K562 (cell line): ENCODE data around the gene MRPL55. TPM values are rescaled to one million over a fixed set of nuclear protein-coding genes. Genes with fewer than 3 reads are reported as not detected.

ENCODE experiments used
- CHCHD3 ChIP-seq: fragments of 250-450 bp; sonication (Bioruptor Pico); IDR thresholded peaks from 2 replicates; pipeline ENCODE4 v2.1.2; 2022; ENCODE audit warnings: mild to moderate bottlenecking
- DMBX1 ChIP-seq: fragments of 250-450 bp; sonication (Bioruptor Pico); IDR thresholded peaks from 2 replicates; pipeline ENCODE4 v1.8.0; 2022; ENCODE audit warnings: inconsistent platforms, mild to moderate bottlenecking, moderate library complexity, borderline replicate concordance
- HIVEP1 ChIP-seq: fragments of 250-450 bp; sonication (Bioruptor Pico); IDR thresholded peaks from 2 replicates; pipeline ENCODE4 v1.4.0; 2020; ENCODE audit warnings: mild to moderate bottlenecking
- KDM1A ChIP-seq, 2 experiments: fragments of 450-650 bp; IDR thresholded peaks; 2 replicates each; pipeline ENCODE4 v1.6.1; 2016; ENCODE audit warnings: mild to moderate bottlenecking in 2 of 2
- KLF6 ChIP-seq: fragments of 250-450 bp; sonication (Bioruptor Pico); IDR thresholded peaks from 2 replicates; pipeline ENCODE4 v1.4.0; 2020; ENCODE audit warnings: mild to moderate bottlenecking, moderate library complexity, borderline replicate concordance
- LCOR ChIP-seq: sonication (generic); formaldehyde crosslinking; IDR thresholded peaks from 2 replicates; pipeline ENCODE4 v1.8.0; 2022; ENCODE audit warnings: mild to moderate bottlenecking, missing genetic modification reagents
- POLR2AphosphoS2 ChIP-seq: IDR thresholded peaks from 2 replicates; pipeline ENCODE4 v1.6.1; 2012; ENCODE audit warnings: low read length, improper control_type of control experiment
- POLR3A ChIP-seq: IDR thresholded peaks from 2 replicates; pipeline ENCODE4 v1.6.1; 2011; ENCODE audit warnings: borderline replicate concordance, mild to moderate bottlenecking, moderate library complexity; ENCODE audit not compliant: insufficient read length, insufficient read depth; ENCODE audit errors: extremely low read depth
- SIRT6 ChIP-seq: IDR thresholded peaks from one replicate; pipeline ENCODE4 v1.6.1; 2012; ENCODE audit warnings: low read depth, mild to moderate bottlenecking, control low read depth, inconsistent platforms, low read length, moderate library complexity
- SIX5 ChIP-seq, 2 experiments: IDR thresholded peaks; 2 replicates each; pipeline ENCODE4 v1.6.1; 2011; ENCODE audit warnings: low read length in 2 of 2, borderline replicate concordance in 1 of 2, low read depth in 1 of 2, mild to moderate bottlenecking in 1 of 2, moderate library complexity in 1 of 2; ENCODE audit not compliant: insufficient read depth in 1 of 2
- SMAD4 ChIP-seq: fragments of 250-450 bp; sonication (Bioruptor Pico); conservative IDR thresholded peaks from 2 replicates; pipeline ENCODE4 v1.8.0; 2021; ENCODE audit warnings: inconsistent platforms, mild to moderate bottlenecking, moderate library complexity
- SMARCC2 ChIP-seq: fragments of 450-650 bp; IDR thresholded peaks from 2 replicates; pipeline ENCODE4 v1.6.1; 2017; ENCODE audit warnings: antibody characterized with exemption, moderate library complexity, mild to moderate bottlenecking, low read depth
- SMARCE1 ChIP-seq: fragments of 450-650 bp; IDR thresholded peaks from 2 replicates; pipeline ENCODE4 v1.7.1; 2016; ENCODE audit warnings: mild to moderate bottlenecking
- STAT5A ChIP-seq: IDR thresholded peaks from 2 replicates; pipeline ENCODE4 v1.6.1; 2012; ENCODE audit warnings: low read length, inconsistent platforms, borderline replicate concordance
- TCFL5 ChIP-seq: fragments of 250-450 bp; sonication (Bioruptor Pico); conservative IDR thresholded peaks from 2 replicates; pipeline ENCODE4 v1.6.1; 2021; ENCODE audit warnings: mild to moderate bottlenecking, moderate library complexity, matching md5 sums
- TSC22D4 ChIP-seq: fragments of 450-650 bp; IDR thresholded peaks from 2 replicates; pipeline ENCODE4 v1.6.1; 2016; ENCODE audit warnings: missing genetic modification characterization, missing biosample characterization, control low read depth
- USF1 ChIP-seq: sonication (generic); formaldehyde crosslinking; IDR thresholded peaks from 2 replicates; pipeline ENCODE4 v1.9.0; 2022; ENCODE audit warnings: mild to moderate bottlenecking, missing genetic modification reagents
- ZEB2 ChIP-seq: fragments of 450-650 bp; IDR thresholded peaks from 2 replicates; pipeline ENCODE4 v1.6.1; 2016
- ZNF263 ChIP-seq: sonication (generic); formaldehyde crosslinking; IDR thresholded peaks from 2 replicates; pipeline ENCODE4 v1.8.0; 2022; ENCODE audit warnings: mild to moderate bottlenecking, missing genetic modification reagents, borderline replicate concordance
- ZNF282 ChIP-seq: sonication (generic); formaldehyde crosslinking; IDR thresholded peaks from 2 replicates; pipeline ENCODE4 v1.8.1; 2023; ENCODE audit warnings: missing genetic modification reagents
- polyA plus RNA-seq, 8 experiments: library from polyadenylated mRNA; depleted of rRNA in 4 of 8; stranded (reverse) in 5 of 8; unstranded in 3 of 8; fragments of >200 nt; fragmentation: Nextera tagmentation in 2 of 8; fragmentation: Illumina TruSeq in 1 of 8; extraction: Ambion mirVana in 2 of 8; extraction: Trizol in 1 of 8; gene quantifications; 2 replicates each; pipeline versions ENCODE4 v1.2.1 to v1.2.3, GENCODE V29; 2011 to 2014; ENCODE audit warnings: inconsistent platforms in 1 of 8, missing spikeins in 1 of 8
- total RNA-seq, 7 experiments: library from RNA; depleted of rRNA in 6 of 7; stranded (reverse); fragments of >200 nt in 6 of 7; fragmentation: Illumina TruSeq in 2 of 7; extraction: Trizol in 2 of 7; gene quantifications; 2 replicates each; pipeline versions ENCODE4 v1.2.1 to v1.2.3, GENCODE V29; 2011 to 2021; ENCODE audit warnings: low replicate concordance in 1 of 7
- TF ChIP-seq, protein P1 (sequence below): fragments of 200-800 bp; sonication (Bioruptor generic); IDR thresholded peaks from 2 replicates; pipeline ENCODE4 v1.6.1; 2017; ENCODE audit warnings: missing genetic modification characterization, missing compliant biosample characterization
- TF ChIP-seq, protein P2 (sequence below), 2 experiments: fragments of 450-650 bp; conservative IDR thresholded peaks; 2 replicates each; pipeline ENCODE4 v1.6.1; 2017; ENCODE audit warnings: mild to moderate bottlenecking in 2 of 2, moderate library complexity in 2 of 2
- TF ChIP-seq, protein P3 (sequence below), 2 experiments: fragments of 250-450 bp in 1 of 2; fragments of 450-650 bp in 1 of 2; sonication (Bioruptor Pico) in 1 of 2; IDR thresholded peaks; 2 replicates each; pipeline versions ENCODE4 v1.6.1 to v1.8.0; 2016 to 2021; ENCODE audit warnings: mild to moderate bottlenecking in 2 of 2, moderate library complexity in 2 of 2, missing compliant biosample characterization in 1 of 2, missing genetic modification characterization in 1 of 2

Gene MRPL55
- total and polyA plus RNA-seq, 9 of the 15 experiments (the other 6 are each of a cell fraction or from before 2014, with no cell fraction given), result 34.9 to 228 (median 81.0) TPM

- TF ChIP-seq, protein P1, sequence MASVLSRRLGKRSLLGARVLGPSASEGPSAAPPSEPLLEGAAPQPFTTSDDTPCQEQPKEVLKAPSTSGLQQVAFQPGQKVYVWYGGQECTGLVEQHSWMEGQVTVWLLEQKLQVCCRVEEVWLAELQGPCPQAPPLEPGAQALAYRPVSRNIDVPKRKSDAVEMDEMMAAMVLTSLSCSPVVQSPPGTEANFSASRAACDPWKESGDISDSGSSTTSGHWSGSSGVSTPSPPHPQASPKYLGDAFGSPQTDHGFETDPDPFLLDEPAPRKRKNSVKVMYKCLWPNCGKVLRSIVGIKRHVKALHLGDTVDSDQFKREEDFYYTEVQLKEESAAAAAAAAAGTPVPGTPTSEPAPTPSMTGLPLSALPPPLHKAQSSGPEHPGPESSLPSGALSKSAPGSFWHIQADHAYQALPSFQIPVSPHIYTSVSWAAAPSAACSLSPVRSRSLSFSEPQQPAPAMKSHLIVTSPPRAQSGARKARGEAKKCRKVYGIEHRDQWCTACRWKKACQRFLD, result no peak
- no peak for TF ChIP-seq HIVEP1 (CRISPR knock-in tag)
- TF ChIP-seq SIRT6, result no peak
- TF ChIP-seq TSC22D4, result no peak
- TF ChIP-seq ZEB2, result no peak
- TF ChIP-seq KLF6 (CRISPR knock-in tag), result no peak
- no peak for TF ChIP-seq SMARCC2
- TF ChIP-seq ZNF263 (CRISPR knock-in tag), result no peak
- no peak for TF ChIP-seq POLR2AphosphoS2
- TF ChIP-seq CHCHD3 (CRISPR knock-in tag), result no peak
- TF ChIP-seq TCFL5, result no peak
- no peak for TF ChIP-seq SIX5 (IDR thresholded peaks at IDR 0.05; ENCODE audit: borderline replicate concordance in 1 of 2, insufficient read depth in 1 of 2, low read depth in 1 of 2, low read length in 2 of 2)
- no peak for TF ChIP-seq ZNF282 (CRISPR knock-in tag)
- TF ChIP-seq DMBX1 (CRISPR knock-in tag), result no peak
- TF ChIP-seq KDM1A (IDR thresholded peaks at IDR 0.05), result peak in 1 of 2 experiments; percentile 73; a peak in 1 of 4 replicates
- TF ChIP-seq USF1 (CRISPR knock-in tag), result no peak
- TF ChIP-seq STAT5A, result no peak
- no peak for TF ChIP-seq SMARCE1
- TF ChIP-seq POLR3A, result no peak
- TF ChIP-seq SMAD4 (CRISPR knock-in tag), result no peak
- TF ChIP-seq LCOR (CRISPR knock-in tag), result no peak
- TF ChIP-seq, protein P2, sequence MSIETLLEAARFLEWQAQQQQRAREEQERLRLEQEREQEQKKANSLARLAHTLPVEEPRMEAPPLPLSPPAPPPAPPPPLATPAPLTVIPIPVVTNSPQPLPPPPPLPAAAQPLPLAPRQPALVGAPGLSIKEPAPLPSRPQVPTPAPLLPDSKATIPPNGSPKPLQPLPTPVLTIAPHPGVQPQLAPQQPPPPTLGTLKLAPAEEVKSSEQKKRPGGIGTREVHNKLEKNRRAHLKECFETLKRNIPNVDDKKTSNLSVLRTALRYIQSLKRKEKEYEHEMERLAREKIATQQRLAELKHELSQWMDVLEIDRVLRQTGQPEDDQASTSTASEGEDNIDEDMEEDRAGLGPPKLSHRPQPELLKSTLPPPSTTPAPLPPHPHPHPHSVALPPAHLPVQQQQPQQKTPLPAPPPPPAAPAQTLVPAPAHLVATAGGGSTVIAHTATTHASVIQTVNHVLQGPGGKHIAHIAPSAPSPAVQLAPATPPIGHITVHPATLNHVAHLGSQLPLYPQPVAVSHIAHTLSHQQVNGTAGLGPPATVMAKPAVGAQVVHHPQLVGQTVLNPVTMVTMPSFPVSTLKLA (conservative IDR thresholded peaks at IDR 0.05), result no peak
- TF ChIP-seq, protein P3, sequence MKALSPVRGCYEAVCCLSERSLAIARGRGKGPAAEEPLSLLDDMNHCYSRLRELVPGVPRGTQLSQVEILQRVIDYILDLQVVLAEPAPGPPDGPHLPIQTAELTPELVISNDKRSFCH (CRISPR knock-in tag; IDR thresholded peaks at IDR 0.05), result no peak
- TF ChIP-seq, protein P3 (tag; IDR thresholded peaks at IDR 0.05), result no peak
- TF ChIP-seq, all 486 proteins: peak for 6
These were observed 34.5 kb upstream of the MRPL55 start (continued) for GRCh38 chr1:228143480-228144192.
